ENCODE measurements around the gene CPPED1.

GRCh38 chr16:12613131-12613991 is 190.3 kb downstream of the CPPED1 start:
- TF ChIP-seq CTCF (IDR thresholded peaks at IDR 0.05) (no peak), POLR2A (IDR thresholded peaks at IDR 0.05) (no peak), POLR2AphosphoS5 (IDR thresholded peaks at IDR 0.05) (no peak), EP300 (IDR thresholded peaks at IDR 0.05) (no peak)

Measured in sigmoid colon (tissue), 4 donors.